ENCODE results near the gene ZDBF2.

GRCh38 chr2:206267567-206267966 is 6.9 kb upstream of the ZDBF2 start:
- TF ChIP-seq CTCF (IDR thresholded peaks at IDR 0.05; ENCODE audit: insufficient read depth, low read length, poor library complexity, severe bottlenecking) (no peak), EZH2phosphoT487 (conservative IDR thresholded peaks at IDR 0.05; ENCODE audit: low read length) (no peak)
